ENCODE measurements around the gene PIWIL4. TPM values are rescaled to one million over a fixed set of nuclear protein-coding genes. Genes with fewer than 3 reads are reported as not detected.

PIWIL4 gene
- total RNA-seq, 1 donor from 2014 or later = 1.9 TPM

- no peaks in the 10 kb centered on the region for H3K9me3 Mint-ChIP-seq (ENCODE audit: low read depth)
- H3K27me3 Mint-ChIP-seq = peaks cover 27% of the 10 kb centered on the region
- no peak overlapping the region for H3K4me3 Mint-ChIP-seq (ENCODE audit: low read depth)
- DNase-seq (ENCODE audit: low spot score, unreplicated experiment) = no peak
- no peaks in the 10 kb centered on the region for H3K36me3 Mint-ChIP-seq (ENCODE audit: insufficient read depth)
- no peak overlapping the region for H3K27ac Mint-ChIP-seq
- TF ChIP-seq CTCF (IDR thresholded peaks at IDR 0.05; ENCODE audit: unreplicated experiment) = no peak
- H3K4me1 Mint-ChIP-seq (ENCODE audit: low read depth) = peaks cover 49% of the 10 kb centered on the region
These were observed 19.4 kb downstream of the PIWIL4 start for GRCh38 chr11:94586546-94586945.

GRCh38 chr11:94586978-94587377 is 19.8 kb downstream of the PIWIL4 start:
- no peak for TF ChIP-seq CTCF (IDR thresholded peaks at IDR 0.05; ENCODE audit: unreplicated experiment)
- DNase-seq (ENCODE audit: low spot score, unreplicated experiment) = no peak
- Mint-ChIP-seq H3K27me3 (peaks cover 23% of the 10 kb centered on the region), H3K27ac (no peak overlapping the region), H3K36me3 (ENCODE audit: insufficient read depth) (no peaks in the 10 kb centered on the region), H3K4me3 (ENCODE audit: low read depth) (no peak overlapping the region), H3K9me3 (ENCODE audit: low read depth) (no peaks in the 10 kb centered on the region), H3K4me1 (ENCODE audit: low read depth) (peaks cover 48% of the 10 kb centered on the region)

GRCh38 chr11:94588366-94588942 is 21.3 kb downstream of the PIWIL4 start:
- H3K27me3 Mint-ChIP-seq = peaks cover 23% of the 10 kb centered on the region
- peaks cover 59% of the 10 kb centered on the region for H3K4me1 Mint-ChIP-seq (ENCODE audit: low read depth)
- no peak for TF ChIP-seq CTCF (IDR thresholded peaks at IDR 0.05; ENCODE audit: unreplicated experiment)
- no peak for DNase-seq (ENCODE audit: low spot score, unreplicated experiment)
- no peaks in the 10 kb centered on the region for H3K36me3 Mint-ChIP-seq (ENCODE audit: insufficient read depth)
- no peak overlapping the region for H3K4me3 Mint-ChIP-seq (ENCODE audit: low read depth)
- no peaks in the 10 kb centered on the region for H3K9me3 Mint-ChIP-seq (ENCODE audit: low read depth)
- H3K27ac Mint-ChIP-seq = no peak overlapping the region

GRCh38 chr11:94590352-94591041 is 23.3 kb downstream of the PIWIL4 start:
- Mint-ChIP-seq H3K4me1 (ENCODE audit: low read depth) (peaks cover 59% of the 10 kb centered on the region), H3K9me3 (ENCODE audit: low read depth) (no peaks in the 10 kb centered on the region), H3K27me3 (peaks cover 19% of the 10 kb centered on the region), H3K36me3 (ENCODE audit: insufficient read depth) (no peaks in the 10 kb centered on the region), H3K4me3 (ENCODE audit: low read depth) (no peak overlapping the region), H3K27ac (no peak overlapping the region)
- TF ChIP-seq CTCF (IDR thresholded peaks at IDR 0.05; ENCODE audit: unreplicated experiment) = no peak
- DNase-seq (ENCODE audit: low spot score, unreplicated experiment) = no peak

GRCh38 chr11:94593030-94593429 is 25.9 kb downstream of the PIWIL4 start:
- Mint-ChIP-seq H3K9me3 (ENCODE audit: low read depth) (no peaks in the 10 kb centered on the region), H3K36me3 (ENCODE audit: insufficient read depth) (no peaks in the 10 kb centered on the region), H3K4me1 (ENCODE audit: low read depth) (peaks cover 44% of the 10 kb centered on the region), H3K27me3 (peaks cover 19% of the 10 kb centered on the region), H3K4me3 (ENCODE audit: low read depth) (no peak overlapping the region), H3K27ac (no peak overlapping the region)
- DNase-seq (ENCODE audit: low spot score, unreplicated experiment) = no peak
- no peak for TF ChIP-seq CTCF (IDR thresholded peaks at IDR 0.05; ENCODE audit: unreplicated experiment)
